Measurements from ENCODE around the gene C2CD4B.

C2CD4B gene

DNA sequence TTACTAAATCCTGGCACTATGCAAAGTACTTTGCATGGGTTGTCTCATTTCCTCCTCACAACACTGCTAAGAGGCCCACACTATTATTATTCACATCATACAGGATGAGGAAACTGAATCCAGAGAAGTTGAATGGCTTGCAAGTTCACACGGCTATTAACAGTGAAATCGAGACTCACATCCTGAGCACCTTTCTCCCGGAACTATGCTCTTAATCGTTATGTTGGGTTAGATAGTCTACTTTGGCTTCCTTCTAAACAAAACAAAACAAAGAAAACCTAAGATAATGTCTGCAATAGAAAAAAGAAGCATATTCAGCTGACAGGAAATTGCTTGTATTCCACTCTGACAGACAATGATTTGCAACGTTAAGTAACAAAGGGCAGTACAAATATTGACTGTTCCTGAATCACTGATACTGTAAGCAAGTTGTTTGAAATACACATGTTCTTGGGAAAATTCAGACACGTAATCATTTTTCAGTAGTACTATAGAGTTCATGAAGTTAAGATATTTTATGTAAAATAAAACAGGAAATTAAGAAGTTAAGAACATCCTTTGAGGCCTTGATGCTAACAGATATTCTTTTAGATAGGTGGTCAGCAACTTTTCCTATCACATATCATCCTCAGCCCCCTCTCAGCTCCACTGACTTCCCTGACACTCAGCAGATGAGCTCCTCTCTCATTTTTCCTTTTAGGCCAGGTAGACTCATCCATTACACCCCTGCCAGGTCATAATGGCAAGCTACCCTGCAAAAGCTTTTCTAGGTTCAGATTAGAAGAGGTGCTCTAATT lies 40.7 kb downstream of the C2CD4B start:
- ChIA-PET CTCF (interaction anchor here (1.7 kb wide), 1 partner anchor 32 kb away, joined by 3 read pairs; no protein-coding TSS in a partner anchor), POLR2A (no interaction called here)

DNA sequence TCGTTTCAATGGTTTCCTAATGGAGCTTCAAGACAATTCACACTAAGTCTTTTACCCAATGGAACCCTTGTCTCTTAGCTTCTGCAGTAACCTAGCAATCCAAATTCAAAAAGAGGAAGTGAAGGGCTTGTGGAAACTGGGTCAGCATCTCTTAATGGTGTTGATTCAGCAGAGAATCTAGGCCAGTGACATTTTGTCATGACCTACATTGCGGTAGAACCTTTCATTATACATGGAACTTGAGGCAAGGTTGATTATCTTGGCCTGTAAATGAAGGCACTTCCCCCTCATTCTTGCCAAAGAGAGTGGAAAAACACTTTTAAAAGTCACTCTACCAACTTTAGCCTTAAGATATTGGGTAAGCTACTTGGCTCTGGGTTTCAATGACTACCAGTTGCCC lies 42.8 kb downstream of the C2CD4B start:
- POLR2A ChIA-PET: no interaction called here
- TF ChIP-seq TARDBP (IDR thresholded peaks at IDR 0.05): no peak
- no peak for TF ChIP-seq HDGF (IDR thresholded peaks at IDR 0.05; ENCODE audit: borderline replicate concordance)
- no peak for TF ChIP-seq SP1 (IDR thresholded peaks at IDR 0.05)
- DNase-seq (ENCODE audit: extremely low spot score): no peak
- CTCF ChIA-PET: no interaction called here

More for the DNA sequence above, 40.7 kb downstream of the C2CD4B start:
- DNase-seq (ENCODE audit: extremely low spot score): no peak
- TF ChIP-seq FOXK2 (IDR thresholded peaks at IDR 0.05): no peak
- TF ChIP-seq LEF1 (IDR thresholded peaks at IDR 0.05; ENCODE audit: borderline replicate concordance): no peak
- TF ChIP-seq BHLHE40 (IDR thresholded peaks at IDR 0.05; ENCODE audit: borderline replicate concordance): no peak
- no peak for TF ChIP-seq FOXM1 (IDR thresholded peaks at IDR 0.05; ENCODE audit: borderline replicate concordance)
- TF ChIP-seq L3MBTL2 (conservative IDR thresholded peaks at IDR 0.05): no peak
- TF ChIP-seq ELF4 (IDR thresholded peaks at IDR 0.05): no peak
- TF ChIP-seq FOXA1 (IDR thresholded peaks at IDR 0.05): no peak
- no peak for TF ChIP-seq CTBP1 (IDR thresholded peaks at IDR 0.05; ENCODE audit: borderline replicate concordance)
- no peak for TF ChIP-seq SUZ12 (IDR thresholded peaks at IDR 0.05)
- no peak for TF ChIP-seq ARNT (IDR thresholded peaks at IDR 0.05)
- TF ChIP-seq SP1 (IDR thresholded peaks at IDR 0.05): no peak
- TF ChIP-seq HDGF (IDR thresholded peaks at IDR 0.05; ENCODE audit: borderline replicate concordance): no peak
- TF ChIP-seq NFRKB (IDR thresholded peaks at IDR 0.05): no peak
- TF ChIP-seq TARDBP (IDR thresholded peaks at IDR 0.05): no peak
- TF ChIP-seq ZNF384 (IDR thresholded peaks at IDR 0.05): no peak
- TF ChIP-seq, protein P1, sequence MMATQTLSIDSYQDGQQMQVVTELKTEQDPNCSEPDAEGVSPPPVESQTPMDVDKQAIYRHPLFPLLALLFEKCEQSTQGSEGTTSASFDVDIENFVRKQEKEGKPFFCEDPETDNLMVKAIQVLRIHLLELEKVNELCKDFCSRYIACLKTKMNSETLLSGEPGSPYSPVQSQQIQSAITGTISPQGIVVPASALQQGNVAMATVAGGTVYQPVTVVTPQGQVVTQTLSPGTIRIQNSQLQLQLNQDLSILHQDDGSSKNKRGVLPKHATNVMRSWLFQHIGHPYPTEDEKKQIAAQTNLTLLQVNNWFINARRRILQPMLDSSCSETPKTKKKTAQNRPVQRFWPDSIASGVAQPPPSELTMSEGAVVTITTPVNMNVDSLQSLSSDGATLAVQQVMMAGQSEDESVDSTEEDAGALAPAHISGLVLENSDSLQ (IDR thresholded peaks at IDR 0.05): no peak

DNA sequence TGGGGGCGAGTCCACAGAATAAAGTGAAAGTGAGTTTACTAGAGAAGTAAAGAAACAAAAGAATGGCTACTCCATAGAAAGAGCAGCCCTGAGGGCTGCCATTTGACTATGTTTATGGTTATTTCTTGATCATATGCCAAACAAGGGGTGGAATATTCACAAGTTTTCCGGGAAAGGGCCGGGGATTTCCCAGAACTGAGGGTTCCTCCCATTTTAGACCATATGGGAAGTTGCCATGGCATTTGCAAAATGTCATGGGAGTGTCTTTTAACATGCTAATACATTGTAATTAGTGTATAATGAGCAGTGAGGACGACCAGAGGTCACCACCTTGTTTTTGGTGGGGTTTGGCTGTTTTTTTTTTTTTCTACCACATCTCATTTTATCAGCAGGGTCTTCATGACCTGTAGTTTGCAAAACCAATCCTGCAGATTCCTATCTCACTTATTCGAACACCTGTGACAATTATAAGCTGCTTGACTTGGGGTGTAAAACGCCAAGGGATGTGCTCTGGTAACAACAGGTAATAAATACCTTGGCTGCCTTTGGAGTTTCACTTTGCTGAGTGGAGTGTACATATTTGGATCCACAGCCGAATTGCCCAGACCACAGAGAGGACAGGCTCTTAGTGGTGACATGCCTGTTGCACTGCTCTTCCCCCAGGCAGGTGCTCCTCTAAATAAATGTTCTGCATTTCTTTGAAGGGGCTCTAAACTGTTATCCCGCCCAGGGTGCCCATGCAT lies 43.6 kb downstream of the C2CD4B start:
- ChIA-PET POLR2A (no interaction called here), CTCF (no interaction called here)
- TF ChIP-seq CTBP1 (IDR thresholded peaks at IDR 0.05; ENCODE audit: borderline replicate concordance) (no peak), FOXM1 (IDR thresholded peaks at IDR 0.05; ENCODE audit: borderline replicate concordance) (no peak), ELF4 (IDR thresholded peaks at IDR 0.05) (no peak), ZNF384 (IDR thresholded peaks at IDR 0.05) (no peak), SUZ12 (IDR thresholded peaks at IDR 0.05) (no peak), FOXK2 (IDR thresholded peaks at IDR 0.05) (no peak), NFRKB (IDR thresholded peaks at IDR 0.05) (no peak), ARNT (IDR thresholded peaks at IDR 0.05) (no peak), LEF1 (IDR thresholded peaks at IDR 0.05; ENCODE audit: borderline replicate concordance) (no peak), HDGF (IDR thresholded peaks at IDR 0.05; ENCODE audit: borderline replicate concordance) (no peak), FOXA1 (IDR thresholded peaks at IDR 0.05) (no peak), SP1 (IDR thresholded peaks at IDR 0.05) (no peak)
- TF ChIP-seq, protein P1 (IDR thresholded peaks at IDR 0.05): no peak
- DNase-seq (ENCODE audit: extremely low spot score): no peak

DNA sequence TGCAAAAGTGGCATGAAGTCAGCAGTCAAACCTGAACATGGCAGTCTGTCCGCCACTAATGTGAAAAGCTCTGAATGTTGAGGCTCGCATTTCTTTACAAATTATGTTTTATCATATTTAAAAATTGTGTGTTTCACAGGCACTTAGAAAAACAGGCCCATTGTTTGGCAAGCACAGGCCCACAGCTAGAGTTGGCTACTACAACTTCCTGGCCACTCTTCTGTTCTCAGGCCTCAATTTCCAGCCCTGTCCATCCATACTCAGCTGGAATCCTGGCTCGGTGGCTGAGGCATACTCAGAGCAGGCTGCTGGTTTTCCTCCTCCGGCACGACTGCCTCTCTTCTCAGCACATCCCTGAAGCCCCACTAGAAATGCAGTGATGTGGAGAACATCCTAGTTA lies 44.3 kb downstream of the C2CD4B start:
- no peak for DNase-seq (ENCODE audit: extremely low spot score)
- POLR2A ChIA-PET: interaction anchor here (0.6 kb wide), 1 partner anchor 128 kb away, joined by 4 read pairs; no protein-coding TSS in a partner anchor
- CTCF ChIA-PET: interaction anchor here (0.6 kb wide), 1 partner anchor 46 kb away, joined by 3 read pairs; no protein-coding TSS in a partner anchor
- no peak for TF ChIP-seq FOXM1 (IDR thresholded peaks at IDR 0.05; ENCODE audit: borderline replicate concordance)
- no peak for TF ChIP-seq ARNT (IDR thresholded peaks at IDR 0.05)
- TF ChIP-seq FOXA1 (IDR thresholded peaks at IDR 0.05): no peak
- TF ChIP-seq ELF4 (IDR thresholded peaks at IDR 0.05): no peak
- no peak for TF ChIP-seq FOXK2 (IDR thresholded peaks at IDR 0.05)
- no peak for TF ChIP-seq SP1 (IDR thresholded peaks at IDR 0.05)

DNA sequence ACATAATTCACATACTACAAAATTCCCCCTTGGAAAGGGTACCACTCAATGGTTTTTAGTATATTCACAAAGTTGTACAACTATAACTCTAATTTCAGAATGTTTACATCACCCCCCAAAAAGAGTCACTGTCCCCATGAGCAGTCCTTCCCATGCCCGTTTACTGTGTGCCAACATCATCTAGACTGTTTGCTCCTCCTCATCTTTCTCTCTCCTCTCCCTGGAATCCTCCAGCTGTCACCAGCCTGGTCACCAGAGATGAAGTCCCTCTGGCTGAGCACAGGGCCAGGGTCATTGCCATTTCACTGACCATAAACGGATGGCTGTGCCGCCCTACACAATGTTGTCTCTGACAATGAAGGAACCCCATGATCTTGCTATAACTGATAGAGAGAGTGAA lies 45.2 kb downstream of the C2CD4B start:
- DNase-seq (ENCODE audit: extremely low spot score): no peak
- ChIA-PET CTCF (no interaction called here), POLR2A (no interaction called here)
- TF ChIP-seq SUZ12 (IDR thresholded peaks at IDR 0.05) (no peak), LEF1 (IDR thresholded peaks at IDR 0.05; ENCODE audit: borderline replicate concordance) (no peak), TARDBP (IDR thresholded peaks at IDR 0.05) (no peak), CTBP1 (IDR thresholded peaks at IDR 0.05; ENCODE audit: borderline replicate concordance) (no peak), ZNF384 (IDR thresholded peaks at IDR 0.05) (no peak), ARNT (IDR thresholded peaks at IDR 0.05) (no peak), FOXM1 (IDR thresholded peaks at IDR 0.05; ENCODE audit: borderline replicate concordance) (no peak), NFRKB (IDR thresholded peaks at IDR 0.05) (no peak), ELF4 (IDR thresholded peaks at IDR 0.05) (no peak), HDGF (IDR thresholded peaks at IDR 0.05; ENCODE audit: borderline replicate concordance) (no peak), FOXA1 (IDR thresholded peaks at IDR 0.05) (no peak), SP1 (IDR thresholded peaks at IDR 0.05) (no peak), L3MBTL2 (conservative IDR thresholded peaks at IDR 0.05) (no peak)
- TF ChIP-seq, protein P1 (IDR thresholded peaks at IDR 0.05): no peak

Measured in HEK293T (cell line).